Smooth muscle cell of the brain vasculature (primary cell): ENCODE results near the gene OASL.
"Not testable (repeated sequence)": the region's sequence is repeated elsewhere in the genome, so short reads cannot be mapped to it uniquely, and the experiment has no call there.

Source experiments
- DNase-seq: peaks from one replicate; pipeline ENCODE4 v3.0.0-alpha.2; 2012; ENCODE audit warnings: low read depth, low spot score

Gene OASL

DNA sequence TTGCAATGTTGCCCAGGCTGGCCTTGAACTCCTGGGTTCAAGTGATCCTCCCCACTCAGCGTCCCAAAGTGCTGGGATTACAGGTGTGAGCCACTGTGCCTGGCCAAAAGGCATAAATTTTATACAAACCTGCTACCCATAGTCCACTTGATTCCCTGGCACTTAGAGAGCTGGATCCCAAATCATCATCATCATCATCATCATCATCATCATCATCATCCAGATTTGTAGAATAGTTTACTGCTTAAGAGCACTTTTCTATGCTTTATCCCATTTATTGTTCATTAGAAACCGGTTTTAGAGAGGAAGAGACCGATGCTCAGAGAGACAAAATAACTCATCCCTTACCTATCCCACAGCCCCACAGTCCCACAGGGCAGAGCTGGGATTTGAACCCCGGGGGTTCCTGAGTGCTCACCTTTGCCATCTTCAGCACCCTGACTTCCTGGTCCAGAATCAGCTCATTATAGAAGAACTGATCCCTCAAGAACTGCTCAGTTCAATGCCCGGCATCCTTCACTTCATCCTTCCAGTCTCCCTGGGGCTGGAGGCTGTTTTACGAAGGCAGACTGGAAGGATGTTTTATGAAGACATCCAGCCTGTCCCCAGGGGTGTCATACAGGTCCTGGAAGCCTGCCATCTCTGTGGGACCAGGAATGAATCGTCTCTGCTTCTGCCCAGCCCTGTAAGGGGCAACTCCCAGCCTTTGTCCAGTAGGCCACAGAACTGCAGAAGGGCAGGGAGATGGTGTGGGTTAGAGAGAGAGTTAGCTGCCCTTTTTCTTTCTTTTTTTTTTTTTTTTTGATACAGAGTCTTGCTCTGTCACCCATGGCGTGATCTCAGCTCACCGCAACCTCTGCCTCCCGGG, 20.2 kb upstream of the OASL start:
- no peak for DNase-seq

DNA sequence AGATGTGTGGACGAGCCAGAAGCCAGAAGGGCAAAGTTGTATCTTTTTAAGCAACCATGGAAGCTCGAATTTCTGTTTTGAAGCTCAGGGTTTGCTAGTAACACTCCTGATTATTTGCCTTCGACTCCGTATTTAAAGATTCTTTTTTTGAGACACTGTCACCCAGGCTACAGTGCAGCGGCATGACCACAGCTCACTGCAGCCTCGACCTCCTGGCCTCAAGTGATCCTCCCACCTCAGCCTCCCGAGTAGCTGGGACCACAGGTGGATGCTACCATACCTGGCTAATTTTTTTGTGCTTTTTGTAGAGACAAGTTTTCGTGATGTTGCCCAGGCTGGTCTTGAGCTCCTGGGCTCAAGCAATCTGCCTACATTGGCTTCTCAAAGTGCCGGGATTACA, 18.7 kb upstream of the OASL start:
- no peak for DNase-seq

DNA sequence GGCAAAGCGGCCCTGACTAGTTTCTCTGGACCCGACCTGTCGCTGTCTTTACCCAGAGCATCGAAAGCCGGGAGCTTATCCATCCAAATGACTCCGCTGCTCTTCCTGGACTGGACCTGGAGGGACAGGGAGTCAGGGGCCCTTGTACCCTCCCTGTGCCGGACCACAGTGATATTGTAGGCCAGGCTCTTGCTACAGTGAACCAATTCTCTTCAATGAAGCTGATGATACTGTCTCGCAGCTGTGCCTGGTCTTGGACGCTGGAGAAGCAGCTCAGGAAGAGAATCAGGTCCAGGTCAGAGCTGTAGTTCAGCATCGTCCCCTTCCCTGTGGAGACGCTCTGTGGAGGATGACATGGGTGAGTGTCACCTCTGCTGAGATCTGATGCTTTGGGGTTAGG, 14.7 kb upstream of the OASL start:
- DNase-seq: no peak

DNA sequence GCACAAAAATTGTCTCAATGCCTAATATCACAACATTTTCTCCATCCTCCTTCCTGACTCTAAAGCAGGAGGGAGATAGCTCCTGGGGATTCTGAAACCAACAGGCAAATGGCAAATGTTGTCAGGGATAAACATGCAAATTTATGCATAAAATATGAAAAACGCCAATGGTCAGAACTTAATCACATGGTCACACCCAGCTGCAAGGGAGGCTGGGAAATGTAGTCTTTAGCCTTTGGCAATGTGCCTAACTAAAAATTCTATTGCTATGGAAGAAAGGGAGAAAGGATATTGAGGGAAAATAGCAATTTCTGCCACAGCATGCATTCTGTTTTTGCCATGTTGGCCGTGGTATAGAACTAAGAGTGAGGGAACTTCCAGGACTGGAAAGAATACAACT, 11.7 kb upstream of the OASL start:
- DNase-seq: no peak

DNA sequence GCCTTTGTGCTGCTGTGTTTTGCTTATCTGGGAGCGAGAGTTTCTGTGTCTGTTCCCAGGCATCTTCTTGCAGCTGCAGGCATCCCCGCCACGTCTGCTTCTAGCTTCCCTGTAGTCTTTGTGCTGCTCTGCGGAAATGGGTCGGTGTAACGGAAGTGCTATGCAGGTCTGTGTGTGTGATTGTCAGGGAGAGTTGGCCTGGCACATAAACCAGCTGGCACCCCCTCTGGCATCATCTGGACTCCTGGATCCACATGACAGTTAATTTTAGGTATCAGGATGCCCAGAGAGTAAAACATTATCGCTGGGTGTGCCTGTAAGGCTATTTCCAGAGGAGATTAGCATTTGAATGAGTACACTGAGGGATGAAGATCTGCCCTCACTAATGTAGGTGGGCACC, 9.4 kb upstream of the OASL start:
- no peak for DNase-seq

DNA sequence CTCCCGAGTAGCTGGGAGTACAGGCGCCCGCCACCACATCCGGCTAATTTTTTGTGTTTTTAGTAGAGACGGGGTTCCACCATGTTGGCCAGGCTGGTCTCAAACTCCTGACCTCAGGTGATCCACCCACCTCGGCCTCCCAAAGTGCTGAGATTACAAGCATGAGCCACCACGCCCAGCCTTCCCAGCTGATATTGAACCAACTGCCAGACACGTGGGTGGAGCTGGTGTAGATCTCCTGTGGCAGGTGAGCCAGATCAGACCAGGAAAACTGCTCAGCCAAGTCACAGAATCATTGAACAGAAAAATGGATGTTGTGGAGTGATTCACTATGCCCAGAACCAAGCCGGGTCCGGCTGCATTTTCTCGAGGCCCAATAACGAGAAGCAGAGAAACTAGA, 8.4 kb upstream of the OASL start:
- DNase-seq: not testable (repeated sequence)

DNA sequence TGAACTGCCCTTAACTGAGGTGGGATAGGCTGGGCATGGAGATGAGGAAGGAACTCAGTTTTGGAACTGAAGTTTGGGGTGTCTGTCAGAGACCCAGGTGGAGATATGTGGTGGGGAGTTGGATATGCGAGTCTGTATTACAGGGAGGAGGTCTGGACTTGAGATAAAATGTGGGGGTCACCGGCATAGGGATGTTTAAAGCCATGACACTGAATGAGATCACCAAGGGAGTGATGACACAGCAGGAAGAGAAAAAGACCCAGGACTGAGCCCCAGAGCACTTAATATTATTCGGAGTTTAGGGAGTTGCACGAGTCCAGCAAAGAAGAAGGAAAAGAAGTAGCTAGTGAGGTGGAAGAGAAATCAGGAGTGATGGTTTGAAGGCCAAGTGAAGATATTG, 4.0 kb upstream of the OASL start:
- DNase-seq: no peak

DNA sequence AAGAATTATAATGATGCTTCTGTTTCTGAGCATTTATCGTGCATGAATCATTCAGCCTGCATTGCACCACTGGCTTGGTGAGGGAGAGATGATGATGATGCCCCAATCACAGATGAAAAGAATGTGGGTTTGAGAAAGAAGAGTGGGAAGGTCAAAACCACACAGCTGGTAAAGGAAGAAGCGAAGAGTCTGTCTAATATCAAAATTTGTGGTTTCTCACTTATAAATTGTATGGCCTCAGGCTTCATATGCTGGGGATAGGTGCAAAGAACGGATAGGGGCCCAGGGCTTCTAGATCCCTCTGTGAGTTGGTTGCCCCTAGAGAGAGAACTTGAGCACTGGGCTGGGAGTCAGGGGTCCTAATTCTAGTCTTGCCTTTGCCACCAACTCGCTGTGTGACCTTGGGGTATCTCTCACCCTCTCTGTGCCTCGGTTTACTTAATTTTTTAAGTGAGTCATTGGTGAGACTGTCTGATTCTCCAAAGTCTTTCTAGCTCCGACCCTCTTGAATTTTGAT, 2.2 kb downstream of the OASL start:
- no peak for DNase-seq

DNA sequence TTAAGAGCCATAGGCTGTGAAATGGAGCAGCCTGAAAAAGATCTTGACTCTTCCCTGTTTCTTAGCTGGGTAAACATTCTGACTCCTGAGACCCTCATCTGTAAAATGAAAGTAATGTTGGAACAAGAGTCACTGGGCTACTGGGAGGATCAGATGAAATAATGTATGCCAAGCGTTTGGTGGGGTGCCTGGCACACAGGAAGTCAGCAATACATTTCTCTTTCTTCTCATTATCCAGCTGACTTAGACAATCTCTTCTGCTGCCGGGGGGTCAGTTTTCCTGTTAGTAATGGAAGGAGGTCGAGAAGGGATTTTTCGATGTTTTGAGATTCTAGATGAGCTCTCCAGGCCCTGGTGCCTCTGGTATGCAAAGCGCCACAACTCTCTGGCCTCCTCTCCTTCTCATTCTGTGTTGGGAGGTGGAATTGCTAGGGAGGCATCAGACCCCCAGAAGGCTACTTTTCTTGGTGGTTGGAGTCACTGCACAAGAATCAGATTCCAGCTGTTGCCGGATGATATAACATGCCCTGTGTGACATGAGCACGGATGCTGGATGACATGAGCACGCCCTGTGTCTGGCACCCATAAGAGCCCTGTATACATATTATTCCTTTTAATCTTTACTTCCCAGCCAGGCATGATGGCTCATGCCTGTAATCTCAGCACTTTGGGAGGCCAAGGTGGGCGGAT, 4.3 kb downstream of the OASL start:
- no peak for DNase-seq

DNA sequence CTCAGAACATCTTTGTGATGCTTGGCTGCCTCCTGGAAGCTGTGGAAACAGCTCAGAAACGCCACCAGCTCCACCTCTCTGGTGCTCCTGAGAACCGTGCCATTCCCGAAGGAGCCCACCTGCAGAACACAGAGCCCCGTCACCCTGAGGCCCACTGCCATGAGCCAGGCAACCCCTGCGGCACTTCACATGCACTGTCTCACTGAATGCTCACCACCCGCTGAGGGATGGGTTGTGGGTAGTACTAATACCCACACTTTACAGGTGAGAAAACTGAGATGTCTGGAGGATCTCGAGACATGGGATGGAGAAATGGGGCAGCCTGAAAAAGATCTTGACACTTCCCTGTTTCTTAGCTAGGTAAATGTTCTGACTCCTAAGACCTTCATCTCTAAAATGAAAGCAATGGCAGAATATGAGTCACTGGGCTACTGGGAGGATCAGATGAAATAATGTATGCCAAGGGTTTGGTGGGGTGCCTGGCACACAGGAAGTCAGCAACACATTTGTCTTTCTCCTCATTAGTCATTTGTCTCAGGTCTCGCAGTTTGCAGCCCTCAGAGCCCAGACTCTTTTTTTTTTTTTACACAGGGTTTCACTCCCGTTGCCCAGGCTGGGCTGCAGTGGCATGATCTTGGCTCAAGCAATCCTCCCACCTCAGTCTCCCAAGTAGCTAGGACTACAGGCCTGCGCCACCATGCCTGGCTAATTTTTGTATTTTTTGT, 5.3 kb downstream of the OASL start:
- DNase-seq: no peak

DNA sequence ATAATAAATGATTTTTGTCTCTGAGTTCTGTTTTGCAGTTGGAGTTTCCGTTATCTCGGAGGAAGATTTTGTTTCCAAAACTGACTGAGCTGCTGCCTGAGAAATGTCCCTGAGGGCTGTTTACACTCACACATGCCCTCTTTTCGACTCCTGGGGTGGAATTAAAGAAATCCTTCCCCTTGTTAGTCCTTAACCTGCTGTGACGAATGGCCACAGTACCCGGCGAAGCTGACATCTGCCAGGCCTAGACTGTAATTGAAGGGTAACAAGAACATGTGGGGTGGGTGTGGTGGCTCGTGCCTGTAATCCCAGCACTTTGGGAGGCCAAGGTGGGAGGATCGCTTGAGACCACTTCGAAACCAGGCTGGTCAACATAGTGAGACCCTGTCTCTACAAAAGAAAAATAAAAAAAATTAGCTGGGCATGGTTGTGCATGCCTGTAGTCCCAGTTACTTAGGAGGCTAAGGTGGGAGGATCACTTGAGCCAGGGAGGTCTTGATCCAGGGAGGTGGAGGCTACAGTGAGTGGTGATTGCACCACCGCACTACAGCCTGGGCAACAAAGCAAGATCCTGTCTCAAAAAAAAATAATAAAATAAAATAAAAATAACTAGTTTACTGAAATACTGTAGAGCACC, 8.4 kb downstream of the OASL start:
- no peak for DNase-seq

DNA sequence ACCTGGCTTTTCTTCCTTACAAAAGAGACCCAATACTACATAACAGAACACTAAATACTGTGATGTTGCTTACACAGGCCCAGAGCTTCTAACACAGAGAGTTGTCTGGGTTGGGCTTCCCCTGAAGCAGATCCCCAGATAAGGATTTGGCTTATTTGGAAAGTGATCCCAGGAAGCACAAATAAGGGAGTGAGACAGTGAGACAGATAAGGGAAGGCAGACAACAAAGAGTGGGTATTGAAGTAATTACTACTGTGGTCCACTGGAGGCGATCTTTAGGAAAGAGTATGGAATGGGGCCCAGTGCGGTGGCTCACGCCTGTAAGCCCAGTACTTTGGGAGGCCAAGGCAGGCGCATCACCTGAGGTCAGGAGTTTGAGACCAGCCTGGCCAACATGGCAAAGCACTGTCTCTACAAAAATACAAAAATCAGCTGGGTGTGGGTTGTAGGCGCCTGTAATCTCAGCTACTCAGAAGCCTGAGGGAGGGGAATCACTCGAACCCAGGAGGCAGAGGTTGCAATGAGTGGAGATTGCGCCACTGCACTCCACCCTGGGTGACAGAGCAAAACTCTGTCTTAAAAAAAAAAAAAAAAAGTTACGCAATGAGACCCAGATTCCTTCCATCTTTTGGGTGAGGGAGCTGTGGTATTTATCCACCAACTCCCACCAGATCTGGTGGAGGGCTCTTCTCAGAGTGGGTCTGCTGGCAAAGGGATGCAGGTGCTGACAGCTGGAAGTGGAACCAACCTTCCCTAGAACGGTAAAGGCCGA, 12.6 kb downstream of the OASL start:
- DNase-seq: no peak

DNA sequence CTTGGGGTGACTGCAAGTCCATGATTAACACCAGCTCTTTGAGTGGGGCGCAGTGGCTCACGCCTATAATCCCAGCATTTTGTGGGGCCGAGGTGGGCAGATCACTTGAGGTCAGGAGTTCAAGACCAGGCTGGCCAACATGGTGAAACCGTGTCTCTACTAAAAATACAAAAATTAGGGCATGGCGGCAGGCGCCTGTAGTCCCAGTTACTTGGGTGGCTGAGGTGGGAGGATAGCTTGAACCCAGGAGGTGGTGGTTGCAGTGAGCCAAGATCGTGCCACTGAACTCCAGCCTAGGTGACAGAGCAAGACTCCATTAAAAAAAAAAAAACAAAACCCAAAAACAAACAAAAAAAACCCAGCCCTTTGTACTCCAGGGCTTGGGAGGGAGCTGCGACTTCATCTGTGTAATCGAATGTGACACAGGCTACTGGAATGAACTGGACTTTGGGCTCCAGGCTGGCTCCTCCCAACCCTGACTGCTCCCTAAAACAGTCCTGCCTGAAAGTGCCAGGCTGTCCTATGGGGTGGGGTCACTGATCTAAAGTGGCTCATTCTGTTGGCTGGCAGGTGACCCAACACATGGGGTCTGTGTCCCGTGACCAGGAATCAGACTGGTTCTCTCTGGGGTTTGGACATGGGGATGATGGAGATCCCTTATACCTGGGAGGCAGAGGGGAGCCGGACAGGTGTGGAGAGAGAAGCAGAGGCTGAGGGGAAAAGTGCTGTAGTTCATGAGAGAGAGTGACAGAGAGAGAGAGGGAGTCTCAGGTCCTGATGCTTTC, 13.4 kb downstream of the OASL start:
- DNase-seq: no peak

DNA sequence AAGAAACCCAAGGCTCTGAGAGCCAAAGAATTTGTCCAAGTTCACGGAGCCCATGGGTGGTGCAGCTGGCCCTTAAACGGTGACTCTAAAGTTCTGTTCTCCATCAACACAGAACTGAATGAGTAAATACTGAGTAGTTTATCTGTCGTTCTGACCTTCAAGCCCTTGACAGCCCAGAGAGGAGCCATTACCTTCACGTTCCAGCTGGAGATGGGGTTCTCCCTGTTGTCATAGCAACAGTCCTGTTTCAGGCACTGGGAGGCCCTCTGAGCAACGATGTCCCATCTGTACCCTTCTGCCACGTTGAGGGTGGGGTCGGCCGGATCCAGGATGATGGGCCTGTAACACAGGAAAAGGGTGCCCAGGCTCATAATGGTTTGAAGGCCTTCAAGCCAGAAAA, 15.2 kb downstream of the OASL start:
- DNase-seq: no peak

DNA sequence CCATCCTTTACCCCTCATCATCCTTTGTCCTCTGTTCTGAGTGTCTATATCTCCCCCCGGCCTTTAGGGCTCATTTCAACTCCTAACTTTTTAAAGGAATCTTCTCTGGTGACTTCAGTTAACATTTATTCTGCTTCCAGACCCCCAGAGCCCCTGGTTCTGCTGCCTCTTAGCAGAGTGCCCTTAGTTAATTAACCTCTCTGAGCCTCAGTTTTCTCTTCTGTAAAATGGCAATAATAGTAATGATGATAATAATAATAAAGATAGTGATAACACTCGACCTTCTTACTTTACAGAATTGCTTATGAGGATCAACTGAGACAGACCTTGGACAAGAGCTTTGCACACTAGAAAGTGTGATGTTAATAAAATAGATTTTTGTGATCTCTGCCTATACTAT, 16.3 kb downstream of the OASL start:
- no peak for DNase-seq

DNA sequence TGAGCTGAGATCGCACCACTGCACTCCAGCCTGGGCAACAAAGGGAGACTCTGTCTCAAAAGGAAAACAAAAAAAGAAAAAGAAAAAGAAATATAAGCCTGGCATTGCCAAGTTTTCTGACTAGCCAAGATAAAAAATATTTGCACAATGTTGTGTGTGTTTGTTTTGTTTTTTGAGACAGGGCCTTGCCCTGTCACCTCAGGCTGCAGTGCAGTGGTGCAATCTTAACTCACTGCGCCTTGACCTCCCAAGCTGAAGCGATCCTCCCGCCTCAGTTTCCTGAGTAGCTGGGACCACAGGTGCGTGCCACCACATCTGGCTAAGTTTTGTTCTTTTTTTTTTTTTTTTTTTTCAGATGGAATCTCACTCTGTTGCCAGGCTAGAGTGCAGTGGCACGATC, 17.3 kb downstream of the OASL start:
- DNase-seq: no peak

DNA sequence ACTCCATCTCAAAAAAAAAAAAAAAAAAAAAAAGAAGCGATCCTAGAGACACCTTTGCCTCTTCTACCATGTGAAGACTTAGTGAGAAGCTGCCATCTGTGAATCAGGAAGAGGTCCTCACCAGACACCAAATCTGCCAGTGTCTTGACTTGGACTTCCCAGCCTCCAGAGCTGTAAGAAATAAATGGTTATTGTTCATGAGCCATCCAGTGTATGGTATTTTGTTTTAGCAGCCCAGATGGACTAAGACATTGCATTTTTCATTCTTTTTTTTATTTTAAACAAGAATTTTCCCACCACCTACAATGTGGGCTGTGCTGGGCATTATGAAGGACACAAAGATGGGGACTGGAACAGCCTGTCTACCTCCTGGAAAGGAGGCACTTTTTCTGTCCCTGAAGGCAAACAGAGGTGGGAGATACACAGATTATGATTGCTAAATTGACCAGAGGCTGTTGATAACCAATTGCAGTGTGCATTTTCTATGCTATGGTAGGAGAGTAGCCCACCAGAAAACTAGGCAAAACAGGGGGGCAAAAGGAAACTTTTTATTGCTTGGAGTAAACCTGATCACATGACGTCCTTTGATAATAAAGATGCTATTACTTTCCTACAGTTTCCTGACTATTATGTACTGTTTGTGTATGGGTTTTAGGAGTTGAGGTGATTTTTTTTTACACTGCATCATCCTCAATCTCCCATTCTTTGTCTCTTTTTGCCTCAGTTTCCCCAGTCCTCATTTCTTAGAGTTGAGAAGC, 20.0 kb downstream of the OASL start:
- no peak for DNase-seq

DNA sequence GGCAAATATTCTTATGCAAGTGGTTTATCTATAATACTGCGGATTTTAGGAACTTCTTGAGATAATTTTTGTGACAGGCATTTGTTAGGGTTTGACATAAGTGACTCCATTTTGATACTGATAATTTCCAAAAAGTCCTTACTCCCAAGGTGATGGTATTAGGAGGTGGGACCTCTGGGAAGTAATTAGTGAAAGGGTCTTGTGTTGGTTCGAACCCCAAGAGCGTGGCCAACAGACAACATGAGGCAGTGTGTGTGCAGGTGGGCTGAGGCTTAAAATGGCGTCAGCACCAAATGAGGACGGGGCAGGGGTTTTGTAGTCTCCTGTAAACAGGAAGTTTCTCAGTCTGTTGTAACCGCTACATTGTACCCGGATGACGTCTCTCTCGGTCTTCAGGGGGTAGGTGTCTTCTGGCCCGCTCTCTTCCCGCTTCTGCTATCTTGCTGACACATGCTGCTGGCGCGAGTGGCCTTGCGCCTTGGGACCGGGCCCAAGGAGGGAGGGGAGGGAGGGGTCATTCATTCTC, 21.0 kb downstream of the OASL start:
- no peak for DNase-seq
